Osteocyte (in vitro differentiated cells): Measurements from ENCODE around the gene CD200R1L. TPM values are rescaled to one million over a fixed set of nuclear protein-coding genes. Genes with fewer than 3 reads are reported as not detected.

Experiments
- DNase-seq: peaks from one replicate; pipeline ENCODE4 v3.0.0; 2021; ENCODE audit warnings: mixed read lengths; ENCODE audit not compliant: unreplicated experiment; ENCODE audit errors: extremely low spot score
- H3K27ac Mint-ChIP-seq: one replicate; pipeline ENCODE4 v1.8.0; 2021; ENCODE audit warnings: mild to moderate bottlenecking, mixed read lengths; ENCODE audit not compliant: unreplicated experiment
- H3K27me3 Mint-ChIP-seq: one replicate; pipeline ENCODE4 v1.8.0; 2021; ENCODE audit warnings: mixed read lengths; ENCODE audit not compliant: unreplicated experiment
- H3K36me3 Mint-ChIP-seq: one replicate; pipeline ENCODE4 v1.8.0; 2021; ENCODE audit warnings: mixed read lengths; ENCODE audit not compliant: unreplicated experiment
- H3K4me1 Mint-ChIP-seq: one replicate; pipeline ENCODE4 v1.8.0; 2021; ENCODE audit warnings: mixed read lengths; ENCODE audit not compliant: unreplicated experiment
- H3K4me3 Mint-ChIP-seq: one replicate; pipeline ENCODE4 v1.8.0; 2021; ENCODE audit warnings: mild to moderate bottlenecking, moderate library complexity, mixed read lengths; ENCODE audit not compliant: unreplicated experiment
- H3K9me3 Mint-ChIP-seq: one replicate; pipeline ENCODE4 v1.8.0; 2021; ENCODE audit warnings: mixed read lengths; ENCODE audit not compliant: unreplicated experiment
- total RNA-seq: library from RNA; stranded (reverse); gene quantifications from 2 replicates; pipeline ENCODE4 v1.2.1, GENCODE V29; 2021
- TF ChIP-seq, protein P1 (sequence below): fragments of 200-600 bp; sonication (generic); IDR thresholded peaks from 2 replicates; pipeline ENCODE4 v1.5.0; 2021; ENCODE audit warnings: antibody characterized with exemption, mild to moderate bottlenecking, moderate library complexity

The CD200R1L gene
- total RNA-seq, 1 donor from 2014 or later: not detected

DNA sequence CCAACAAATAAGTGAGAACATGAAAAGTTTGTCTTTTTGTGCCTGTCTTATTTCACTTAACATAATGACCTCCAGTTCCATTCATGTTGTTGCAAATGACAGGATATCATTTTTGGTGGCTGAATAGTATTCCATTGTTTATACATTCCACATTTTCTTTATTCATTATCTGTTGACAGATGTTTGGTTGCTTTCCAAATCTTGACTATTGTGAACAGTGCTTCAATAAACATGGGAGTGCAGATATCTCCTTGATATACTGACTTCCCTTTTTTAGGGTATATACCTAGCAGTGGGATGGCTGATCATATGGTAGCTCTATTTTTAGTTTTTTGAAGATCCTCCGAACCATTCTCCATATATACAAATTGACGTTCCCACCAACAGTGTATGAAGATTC lies 19.1 kb upstream of the CD200R1L start:
- H3K9me3 Mint-ChIP-seq: peaks cover 17% of the 10 kb centered on the region
- no peak overlapping the region for H3K27ac Mint-ChIP-seq
- TF ChIP-seq, protein P1, sequence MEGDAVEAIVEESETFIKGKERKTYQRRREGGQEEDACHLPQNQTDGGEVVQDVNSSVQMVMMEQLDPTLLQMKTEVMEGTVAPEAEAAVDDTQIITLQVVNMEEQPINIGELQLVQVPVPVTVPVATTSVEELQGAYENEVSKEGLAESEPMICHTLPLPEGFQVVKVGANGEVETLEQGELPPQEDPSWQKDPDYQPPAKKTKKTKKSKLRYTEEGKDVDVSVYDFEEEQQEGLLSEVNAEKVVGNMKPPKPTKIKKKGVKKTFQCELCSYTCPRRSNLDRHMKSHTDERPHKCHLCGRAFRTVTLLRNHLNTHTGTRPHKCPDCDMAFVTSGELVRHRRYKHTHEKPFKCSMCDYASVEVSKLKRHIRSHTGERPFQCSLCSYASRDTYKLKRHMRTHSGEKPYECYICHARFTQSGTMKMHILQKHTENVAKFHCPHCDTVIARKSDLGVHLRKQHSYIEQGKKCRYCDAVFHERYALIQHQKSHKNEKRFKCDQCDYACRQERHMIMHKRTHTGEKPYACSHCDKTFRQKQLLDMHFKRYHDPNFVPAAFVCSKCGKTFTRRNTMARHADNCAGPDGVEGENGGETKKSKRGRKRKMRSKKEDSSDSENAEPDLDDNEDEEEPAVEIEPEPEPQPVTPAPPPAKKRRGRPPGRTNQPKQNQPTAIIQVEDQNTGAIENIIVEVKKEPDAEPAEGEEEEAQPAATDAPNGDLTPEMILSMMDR: no peak
- H3K27me3 Mint-ChIP-seq: peaks cover 56% of the 10 kb centered on the region
- no peak overlapping the region for H3K4me3 Mint-ChIP-seq
- DNase-seq: no peak
- H3K36me3 Mint-ChIP-seq: no peaks in the 10 kb centered on the region
- no peaks in the 10 kb centered on the region for H3K4me1 Mint-ChIP-seq

DNA sequence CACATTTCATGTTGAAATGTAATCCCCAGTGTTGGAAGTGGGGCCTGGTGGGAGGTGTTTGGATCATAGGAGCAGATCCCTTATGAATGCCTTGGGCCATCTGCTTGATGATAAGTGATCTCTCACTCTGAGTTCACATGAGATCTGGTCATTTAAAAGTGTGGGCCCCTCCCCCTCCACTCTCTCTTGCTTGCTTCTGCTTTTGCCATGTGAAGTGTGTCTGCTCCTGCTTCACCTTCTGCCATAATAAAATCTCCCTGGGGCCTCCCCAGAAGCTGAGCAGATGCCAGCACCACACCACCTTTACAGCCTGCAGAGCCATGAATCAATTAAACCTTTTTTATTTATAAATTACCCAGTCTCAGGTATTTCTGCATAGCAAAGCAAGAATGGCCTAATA lies 14.2 kb upstream of the CD200R1L start:
- TF ChIP-seq, protein P1: no peak

DNA sequence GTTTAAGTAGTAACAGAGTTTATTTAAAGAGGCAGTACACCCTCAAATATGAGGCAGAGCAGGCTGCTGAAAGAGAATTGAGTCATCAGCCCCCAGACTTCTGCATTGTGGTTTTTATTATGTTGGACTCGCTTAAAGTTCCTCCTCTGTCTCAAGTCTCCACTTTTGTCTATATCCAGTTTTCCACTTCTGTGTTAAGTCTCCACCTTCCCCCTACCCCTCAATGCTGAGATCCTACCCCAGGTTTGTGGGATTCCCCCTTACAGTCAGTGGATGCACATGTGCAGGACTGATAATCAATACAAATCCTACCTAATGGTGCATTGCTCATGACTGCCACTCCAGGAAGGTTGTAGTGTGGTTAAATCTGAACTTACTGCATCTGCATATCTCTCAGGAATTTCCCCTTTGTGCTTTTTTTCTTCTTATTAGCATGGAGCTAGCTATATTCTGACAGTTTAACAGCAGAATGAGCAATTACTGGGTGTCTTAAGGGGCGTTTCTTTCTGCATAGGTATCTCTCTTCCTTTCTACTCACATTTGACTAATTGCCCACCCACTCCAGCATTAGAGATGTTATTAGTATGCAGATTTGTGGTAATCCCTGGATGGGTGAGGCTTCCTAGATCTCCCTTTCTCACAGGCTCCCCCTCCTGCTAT lies 11.9 kb upstream of the CD200R1L start:
- TF ChIP-seq, protein P1: no peak
- Mint-ChIP-seq H3K27me3 (peaks cover 12% of the 10 kb centered on the region), H3K9me3 (peaks cover 17% of the 10 kb centered on the region), H3K4me3 (no peak overlapping the region), H3K27ac (no peak overlapping the region), H3K36me3 (no peaks in the 10 kb centered on the region), H3K4me1 (no peaks in the 10 kb centered on the region)
- DNase-seq: no peak

More for the DNA sequence above, 14.2 kb upstream of the CD200R1L start:
- Mint-ChIP-seq H3K9me3 (peaks cover 13% of the 10 kb centered on the region), H3K27me3 (peaks cover 28% of the 10 kb centered on the region), H3K27ac (no peak overlapping the region), H3K4me1 (no peaks in the 10 kb centered on the region), H3K36me3 (no peaks in the 10 kb centered on the region), H3K4me3 (no peak overlapping the region)
- DNase-seq: no peak

DNA sequence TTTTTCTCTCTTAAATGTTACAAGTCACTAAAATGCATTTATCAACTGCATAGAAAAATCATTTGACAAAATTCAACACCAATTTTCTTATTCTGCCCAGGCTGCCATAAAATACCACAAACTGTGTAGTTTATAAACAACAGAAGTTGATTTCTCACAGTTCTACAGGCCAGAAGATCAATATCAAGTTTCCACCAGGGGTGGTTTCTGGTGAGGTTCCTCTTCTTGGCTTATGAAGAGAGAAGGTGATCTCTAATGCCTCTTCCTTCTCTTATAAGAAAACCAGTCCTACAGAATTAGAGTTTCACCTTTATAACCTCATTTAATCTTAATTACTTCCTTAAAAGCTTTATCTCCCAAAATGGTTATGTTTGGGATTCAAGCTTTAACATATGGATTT lies 10.9 kb upstream of the CD200R1L start:
- TF ChIP-seq, protein P1: no peak
- Mint-ChIP-seq H3K4me3 (no peak overlapping the region), H3K9me3 (peaks cover 17% of the 10 kb centered on the region), H3K36me3 (no peaks in the 10 kb centered on the region), H3K27ac (no peak overlapping the region), H3K4me1 (no peaks in the 10 kb centered on the region), H3K27me3 (peaks cover 5% of the 10 kb centered on the region)
- no peak for DNase-seq

DNA sequence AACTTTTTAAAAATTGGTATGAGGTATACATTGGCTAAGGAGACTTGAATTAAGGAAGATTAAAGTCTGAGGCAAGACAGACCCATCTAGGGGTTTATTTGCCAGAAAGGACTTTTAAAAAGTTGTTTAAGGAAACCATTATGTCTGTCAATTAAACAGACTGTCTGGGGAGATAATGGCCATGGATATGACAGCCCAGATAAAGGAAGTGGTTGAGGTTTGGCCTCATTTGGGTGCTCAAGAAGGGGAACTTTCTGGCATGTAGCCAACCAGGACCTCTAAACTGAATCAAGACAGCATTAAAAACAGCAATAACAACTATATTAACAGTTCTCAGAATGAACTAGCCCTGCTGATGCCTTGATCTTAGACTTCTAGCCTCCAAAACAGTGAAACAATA lies 9.9 kb upstream of the CD200R1L start:
- peaks cover 24% of the 10 kb centered on the region for H3K9me3 Mint-ChIP-seq
- no peak for DNase-seq

More for the DNA sequence above, 9.9 kb upstream of the CD200R1L start:
- TF ChIP-seq, protein P1: no peak
- Mint-ChIP-seq H3K36me3 (no peaks in the 10 kb centered on the region), H3K27me3 (peaks cover 11% of the 10 kb centered on the region), H3K27ac (no peak overlapping the region), H3K4me3 (no peak overlapping the region), H3K4me1 (no peaks in the 10 kb centered on the region)
